ENCODE data around the gene PLCB3. TPM values are rescaled to one million over a fixed set of nuclear protein-coding genes. Genes with fewer than 3 reads are reported as not detected.

The PLCB3 gene
- total RNA-seq, 6 donors from 2014 or later: 19.5 to 55.5 (median 30.3) TPM

GRCh38 chr11:64233913-64234586, 17.3 kb upstream of the PLCB3 start, which contains the start of gene VEGFB:
TSS of gene VEGFB (plus strand) at chr11:64234584. CDS start at chr11:64234834, 250 bp downstream.
- Histone ChIP-seq H3K27me3 (no peaks in the 10 kb centered on the region), H3K4me1 (peaks cover 52 to 80% (median 62%) of the 10 kb centered on the region in 4 donors), H3K27ac (peak within 1 kb of the TSS; percentile 69 to 91 (median 82)), H3K9me3 (no peaks in the 10 kb centered on the region), H3K4me3 (peak within 1 kb of the TSS; percentile 66 to 94 (median 84)), H3K36me3 (peaks cover 0 to 19% (median 7%) of the 10 kb centered on the region in 4 donors)
- TF ChIP-seq EP300 (IDR thresholded peaks at IDR 0.05): no peak
- TF ChIP-seq POLR2A (IDR thresholded peaks at IDR 0.05): peak in 2 of 4 donors; percentile 34 to 51
- TF ChIP-seq POLR2AphosphoS5 (IDR thresholded peaks at IDR 0.05): peak in 1 of 2 donors; percentile 64
- TF ChIP-seq, protein P1, sequence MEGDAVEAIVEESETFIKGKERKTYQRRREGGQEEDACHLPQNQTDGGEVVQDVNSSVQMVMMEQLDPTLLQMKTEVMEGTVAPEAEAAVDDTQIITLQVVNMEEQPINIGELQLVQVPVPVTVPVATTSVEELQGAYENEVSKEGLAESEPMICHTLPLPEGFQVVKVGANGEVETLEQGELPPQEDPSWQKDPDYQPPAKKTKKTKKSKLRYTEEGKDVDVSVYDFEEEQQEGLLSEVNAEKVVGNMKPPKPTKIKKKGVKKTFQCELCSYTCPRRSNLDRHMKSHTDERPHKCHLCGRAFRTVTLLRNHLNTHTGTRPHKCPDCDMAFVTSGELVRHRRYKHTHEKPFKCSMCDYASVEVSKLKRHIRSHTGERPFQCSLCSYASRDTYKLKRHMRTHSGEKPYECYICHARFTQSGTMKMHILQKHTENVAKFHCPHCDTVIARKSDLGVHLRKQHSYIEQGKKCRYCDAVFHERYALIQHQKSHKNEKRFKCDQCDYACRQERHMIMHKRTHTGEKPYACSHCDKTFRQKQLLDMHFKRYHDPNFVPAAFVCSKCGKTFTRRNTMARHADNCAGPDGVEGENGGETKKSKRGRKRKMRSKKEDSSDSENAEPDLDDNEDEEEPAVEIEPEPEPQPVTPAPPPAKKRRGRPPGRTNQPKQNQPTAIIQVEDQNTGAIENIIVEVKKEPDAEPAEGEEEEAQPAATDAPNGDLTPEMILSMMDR (IDR thresholded peaks at IDR 0.05): peak in 2 of 6 experiments; percentile 6 to 8
- peak in 1 of 2 donors; percentile 83 for ATAC-seq (ENCODE audit: low FRiP score in 2 of 2)
- 10 to 40% methylated on average over 5 to 17 of the region's 62 CpGs for WGBS, 2 donors
- DNase-seq: peak; percentile 84 to 95

DNA sequence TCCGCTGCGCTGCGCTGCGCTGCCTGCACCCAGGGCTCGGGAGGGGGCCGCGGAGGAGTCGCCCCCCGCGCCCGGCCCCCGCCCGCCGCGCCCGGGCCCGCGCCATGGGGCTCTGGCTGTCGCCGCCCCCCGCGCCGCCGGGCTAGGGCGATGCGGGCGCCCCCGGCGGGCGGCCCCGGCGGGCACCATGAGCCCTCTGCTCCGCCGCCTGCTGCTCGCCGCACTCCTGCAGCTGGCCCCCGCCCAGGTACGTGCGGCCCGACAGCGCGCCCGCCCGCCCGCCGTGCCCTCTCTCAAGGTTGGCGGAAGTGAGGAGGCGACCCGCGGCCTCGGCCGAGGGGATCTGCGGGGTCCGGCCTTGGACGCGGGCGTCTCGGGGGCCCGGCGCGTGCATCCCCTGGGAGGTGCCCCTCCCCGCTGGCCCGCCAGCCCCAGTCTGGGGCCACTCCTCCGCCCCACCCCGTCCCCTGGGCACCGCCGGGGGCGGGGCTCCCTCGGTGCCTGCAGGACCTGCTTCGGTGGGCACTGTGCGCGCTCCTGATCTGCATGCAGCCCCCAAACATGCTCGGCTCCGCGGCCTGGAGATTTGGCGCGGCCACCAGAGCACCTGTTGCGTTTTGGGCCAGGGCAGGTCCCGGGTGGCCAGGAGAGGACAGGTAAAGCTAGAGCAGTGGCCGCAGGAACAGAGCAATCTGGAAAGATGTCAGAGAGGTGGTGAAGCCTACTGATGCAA, 16.5 kb upstream of the PLCB3 start:
- TF ChIP-seq, protein P1 (IDR thresholded peaks at IDR 0.05): peak in 3 of 6 experiments; percentile 7 to 55 (median 20)
- TF ChIP-seq POLR2A (IDR thresholded peaks at IDR 0.05) (peak in 1 of 4 donors; percentile 69), POLR2AphosphoS5 (IDR thresholded peaks at IDR 0.05) (peak in 1 of 2 donors; percentile 53), EP300 (IDR thresholded peaks at IDR 0.05) (no peak)
- H3K27ac ChIP-seq: peak overlapping the region; percentile 69 to 91 (median 78)
- H3K27me3 ChIP-seq: no peaks in the 10 kb centered on the region
- H3K9me3 ChIP-seq: no peaks in the 10 kb centered on the region
- 7 to 38% methylated on average over 3 to 12 of the region's 80 CpGs for WGBS, 2 donors
- H3K4me1 ChIP-seq: peaks cover 52 to 79% (median 59%) of the 10 kb centered on the region in 4 donors
- peak; percentile 68 to 92 for DNase-seq
- ATAC-seq (ENCODE audit: low FRiP score in 2 of 2): peak in 1 of 2 donors; percentile 32
- peaks cover 0 to 19% (median 7%) of the 10 kb centered on the region in 4 donors for H3K36me3 ChIP-seq
- peak overlapping the region; percentile 66 to 94 (median 84) for H3K4me3 ChIP-seq

GRCh38 chr11:64235437-64236161, 15.7 kb upstream of the PLCB3 start:
- no peaks in the 10 kb centered on the region for H3K9me3 ChIP-seq
- H3K36me3 ChIP-seq: peaks cover 0 to 19% (median 7%) of the 10 kb centered on the region in 4 donors
- H3K4me1 ChIP-seq: peaks cover 56 to 84% (median 64%) of the 10 kb centered on the region in 4 donors
- peak overlapping the region; percentile 66 to 94 (median 84) for H3K4me3 ChIP-seq
- peak overlapping the region; percentile 28 to 91 (median 78) for H3K27ac ChIP-seq
- no peaks in the 10 kb centered on the region for H3K27me3 ChIP-seq
- peak in 1 of 2 donors; percentile 65 for DNase-seq
- 85 to 94% methylated on average over 6 to 12 of the region's 12 CpGs for WGBS, 2 donors
- TF ChIP-seq, protein P1 (IDR thresholded peaks at IDR 0.05): no peak
- TF ChIP-seq POLR2AphosphoS5 (IDR thresholded peaks at IDR 0.05): no peak
- TF ChIP-seq EP300 (IDR thresholded peaks at IDR 0.05): no peak
- TF ChIP-seq POLR2A (IDR thresholded peaks at IDR 0.05): no peak
- no peak for ATAC-seq (ENCODE audit: low FRiP score in 2 of 2)

GRCh38 chr11:64237484-64237951, 13.8 kb upstream of the PLCB3 start:
- DNase-seq: peak; percentile 78 to 87
- Histone ChIP-seq H3K9me3 (no peaks in the 10 kb centered on the region), H3K4me1 (peaks cover 54 to 76% (median 57%) of the 10 kb centered on the region in 4 donors), H3K27ac (peak overlapping the region; percentile 74 to 99 (median 96)), H3K27me3 (no peaks in the 10 kb centered on the region), H3K4me3 (no peak overlapping the region), H3K36me3 (peaks cover 0 to 19% (median 7%) of the 10 kb centered on the region in 4 donors)
- TF ChIP-seq POLR2AphosphoS5 (IDR thresholded peaks at IDR 0.05) (peak; percentile 18 to 40), POLR2A (IDR thresholded peaks at IDR 0.05) (peak in 1 of 4 donors; percentile 33), EP300 (IDR thresholded peaks at IDR 0.05) (no peak)
- TF ChIP-seq, protein P1 (IDR thresholded peaks at IDR 0.05): no peak
- 56 to 82% methylated on average over 12 of the region's 12 CpGs for WGBS, 2 donors
- ATAC-seq (ENCODE audit: low FRiP score in 2 of 2): no peak

Data from upper lobe of left lung (tissue), 6 donors.